Daoy (cell line): ENCODE data around the gene KCNB1. TPM values are rescaled to one million over a fixed set of nuclear protein-coding genes. Genes with fewer than 3 reads are reported as not detected.

Experiments
- DNase-seq: peaks from one replicate; pipeline ENCODE4 v3.0.0-alpha.2; 2015; ENCODE audit warnings: low read depth
- total RNA-seq: library from RNA; depleted of rRNA; stranded (reverse); fragments of >200 nt; shearing (Covaris generic); gene quantifications from 2 replicates; pipeline ENCODE4 v1.2.3, GENCODE V29; 2014; rRNA removed

The KCNB1 gene
- total RNA-seq, result under 0.01 TPM in 1 of 2 replicates, not detected in the other

- DNase-seq, result peak; percentile 82
These were observed at the start of gene KCNB1 for GRCh38 chr20:49482621-49483017. TSS of gene KCNB1 (minus strand) at chr20:49482668. CDS start at chr20:49482480, 188 bp downstream.

- DNase-seq, result no peak
These were observed 47.0 kb upstream of the KCNB1 start for GRCh38 chr20:49529470-49529869.

GRCh38 chr20:49526568-49526967 is 44.1 kb upstream of the KCNB1 start:
- no peak for DNase-seq

- no peak for DNase-seq
These were observed 43.6 kb upstream of the KCNB1 start for GRCh38 chr20:49526056-49526455.

- DNase-seq, result no peak
These were observed 41.4 kb upstream of the KCNB1 start for GRCh38 chr20:49523767-49524360.

GRCh38 chr20:49521356-49521755 is 38.9 kb upstream of the KCNB1 start:
- DNase-seq, result no peak

GRCh38 chr20:49519777-49520359 is 37.4 kb upstream of the KCNB1 start:
- no peak for DNase-seq

GRCh38 chr20:49519212-49519712 is 36.8 kb upstream of the KCNB1 start:
- no peak for DNase-seq

GRCh38 chr20:49518576-49518975 is 36.1 kb upstream of the KCNB1 start:
- DNase-seq, result no peak

GRCh38 chr20:49517805-49518100 is 35.3 kb upstream of the KCNB1 start:
- DNase-seq, result no peak

GRCh38 chr20:49516916-49517804 is 34.7 kb upstream of the KCNB1 start:
- DNase-seq, result no peak

- DNase-seq, result no peak
These were observed 33.1 kb upstream of the KCNB1 start for GRCh38 chr20:49515586-49515985.

- DNase-seq, result no peak
These were observed 31.0 kb upstream of the KCNB1 start for GRCh38 chr20:49513517-49513916.

GRCh38 chr20:49513009-49513408 is 30.5 kb upstream of the KCNB1 start:
- DNase-seq, result no peak

GRCh38 chr20:49511788-49512525 is 29.5 kb upstream of the KCNB1 start:
- no peak for DNase-seq

GRCh38 chr20:49510562-49511122 is 28.2 kb upstream of the KCNB1 start:
- DNase-seq, result no peak

- DNase-seq, result peak; percentile 29
These were observed 26.1 kb upstream of the KCNB1 start for GRCh38 chr20:49508435-49509199.

- DNase-seq, result no peak
These were observed 25.4 kb upstream of the KCNB1 start for GRCh38 chr20:49507741-49508434.

GRCh38 chr20:49505518-49505917 is 23.1 kb upstream of the KCNB1 start:
- DNase-seq, result peak; percentile 51

GRCh38 chr20:49503176-49503575 is 20.7 kb upstream of the KCNB1 start:
- no peak for DNase-seq
